Common myeloid progenitor, CD34-positive (primary cell): ENCODE results near the gene PLXNA4.

Source experiments
- CTCF ChIA-PET: fragments of 350-600 bp; sonication (Branson Sonifier 250); formaldehyde crosslinking; loops from one replicate; lab custom pipeline; 2021; ENCODE audit warnings: antibody characterized with exemption; lab: Charles Lee
- POLR2A ChIA-PET: fragments of 350-600 bp; sonication (Branson Sonifier 250); formaldehyde crosslinking; loops from one replicate; lab custom pipeline; 2021; ENCODE audit warnings: antibody characterized with exemption; lab: Charles Lee
- DNase-seq, 3 donors: peaks; one replicate each; pipeline versions ENCODE4 v3.0.0 to v3.0.0-alpha.2; 2013
- H3K27ac ChIP-seq, 2 experiments: 1 replicate in 1 of 2; 2 replicates in 1 of 2; pipeline ENCODE4 v1.7.0; 2013; ENCODE audit warnings: inconsistent platforms in 2 of 2, low read length in 2 of 2, mild to moderate bottlenecking in 2 of 2, low read depth in 1 of 2, moderate library complexity in 1 of 2; ENCODE audit not compliant: severe bottlenecking in 2 of 2, insufficient read depth in 1 of 2, poor library complexity in 1 of 2
- H3K27me3 ChIP-seq, 5 experiments: replicated peaks in 2 of 5; 1 replicate in 3 of 5; 2 replicates in 2 of 5; pipeline versions ENCODE4 v1.6.1 to v1.7.0; 2013; ENCODE audit warnings: low read length in 4 of 5, mild to moderate bottlenecking in 2 of 5, moderate library complexity in 2 of 5, inconsistent platforms in 1 of 5; ENCODE audit not compliant: insufficient read depth in 5 of 5, control insufficient read depth in 4 of 5
- H3K36me3 ChIP-seq, 4 experiments: 1 replicate in 2 of 4; 2 replicates in 2 of 4; pipeline versions ENCODE4 v1.6.1 to v1.7.0; 2013; ENCODE audit warnings: low read length in 3 of 4, control low read depth in 1 of 4, mild to moderate bottlenecking in 1 of 4; ENCODE audit not compliant: control insufficient read depth in 4 of 4, insufficient read depth in 4 of 4
- H3K4me1 ChIP-seq, 4 experiments: 1 replicate in 3 of 4; 2 replicates in 1 of 4; pipeline versions ENCODE4 v1.6.1 to v1.7.1; 2013; ENCODE audit warnings: low read length in 3 of 4, mild to moderate bottlenecking in 3 of 4, control low read depth in 1 of 4, inconsistent platforms in 1 of 4, moderate library complexity in 1 of 4; ENCODE audit not compliant: control insufficient read depth in 4 of 4, insufficient read depth in 4 of 4; ENCODE audit errors: control extremely low read depth in 1 of 4
- H3K4me3 ChIP-seq, 7 experiments: 1 replicate in 4 of 7; 2 replicates in 3 of 7; pipeline versions ENCODE4 v1.5.1 to v1.7.0; 2013; ENCODE audit warnings: mild to moderate bottlenecking in 7 of 7, low read length in 6 of 7, moderate library complexity in 6 of 7, inconsistent platforms in 2 of 7, low read depth in 2 of 7, control low read depth in 1 of 7; ENCODE audit not compliant: insufficient read depth in 4 of 7, control insufficient read depth in 1 of 7; ENCODE audit errors: extremely low read depth in 1 of 7
- H3K9me3 ChIP-seq, 5 experiments: 1 replicate in 4 of 5; 2 replicates in 1 of 5; pipeline versions ENCODE4 v1.6.1 to v1.7.1; 2013; ENCODE audit warnings: low read length in 4 of 5, mild to moderate bottlenecking in 2 of 5, inconsistent platforms in 1 of 5, low read depth in 1 of 5, moderate library complexity in 1 of 5; ENCODE audit not compliant: control insufficient read depth in 4 of 5, insufficient read depth in 2 of 5; ENCODE audit errors: control extremely low read depth in 1 of 5
- WGBS: methylation state at CpG from one replicate; pipeline ENCODE4 v1.1.5; 2013; ENCODE audit not compliant: insufficient coverage; 5-methylcytosine and 5-hydroxymethylcytosine counted together

Gene PLXNA4

DNA sequence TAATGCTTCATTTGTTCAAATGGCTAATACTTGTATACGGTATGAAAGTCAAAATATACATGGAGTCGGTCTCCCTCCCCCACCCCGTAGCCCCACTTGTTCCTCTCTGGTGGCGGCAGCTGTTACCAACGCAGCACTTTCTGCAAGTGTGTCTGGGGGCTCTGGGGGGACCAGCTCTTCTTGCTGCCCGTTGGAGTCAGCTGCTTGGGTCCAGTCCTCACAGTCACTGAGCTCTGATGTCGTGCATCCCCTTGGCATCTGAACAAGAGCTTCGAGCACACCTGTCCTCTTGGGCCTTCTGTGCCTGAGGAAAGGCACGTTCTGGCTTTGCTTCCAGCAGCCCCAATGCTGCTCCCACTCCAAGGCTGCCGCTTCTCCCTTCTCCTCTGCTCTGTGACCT is 493.1 kb downstream of the PLXNA4 start:
- no peak overlapping the region for H3K4me3 ChIP-seq
- POLR2A ChIA-PET, result interaction anchor here (0.6 kb wide), 1 partner anchor 29 kb away, joined by 3 read pairs; no protein-coding TSS in a partner anchor
- H3K27me3 ChIP-seq, result peaks cover 0 to 15% (median 6%) of the 10 kb centered on the region in 5 experiments
- H3K27ac ChIP-seq, result no peak overlapping the region
- H3K9me3 ChIP-seq, result no peaks in the 10 kb centered on the region
- CTCF ChIA-PET, result no interaction called here
- no peak for DNase-seq
- H3K4me1 ChIP-seq, result no peaks in the 10 kb centered on the region
- 91% methylated on average over 10 of the region's 10 CpGs for WGBS
- H3K36me3 ChIP-seq, result no peaks in the 10 kb centered on the region

DNA sequence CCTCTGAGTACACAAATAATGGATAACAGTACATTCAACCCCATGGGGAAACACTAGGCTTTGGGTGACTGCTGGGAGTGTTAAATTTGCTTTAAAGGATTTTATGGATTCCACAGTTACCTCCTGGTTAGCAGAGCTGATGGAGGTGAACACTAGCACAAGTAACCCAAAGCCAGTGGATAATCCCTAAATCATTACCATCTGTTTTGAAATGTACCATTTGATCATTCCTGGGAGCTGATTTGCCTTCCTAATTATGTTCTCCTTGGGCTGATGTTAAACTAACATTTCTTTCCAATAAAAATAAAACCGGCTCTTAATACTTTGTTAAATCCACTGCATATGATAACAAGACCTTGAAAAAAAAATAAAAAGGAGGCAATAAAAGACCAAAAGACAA is 493.9 kb downstream of the PLXNA4 start:
- ChIA-PET POLR2A (no interaction called here), CTCF (no interaction called here)
- H3K4me1 ChIP-seq, result no peaks in the 10 kb centered on the region
- no peak overlapping the region for H3K4me3 ChIP-seq
- no peaks in the 10 kb centered on the region for H3K36me3 ChIP-seq
- DNase-seq, result no peak
- no peaks in the 10 kb centered on the region for H3K9me3 ChIP-seq
- H3K27ac ChIP-seq, result no peak overlapping the region
- no CpG with 5 or more reads among the region's 1 CpG for WGBS
- H3K27me3 ChIP-seq, result peaks cover 0 to 16% (median 6%) of the 10 kb centered on the region in 5 experiments

DNA sequence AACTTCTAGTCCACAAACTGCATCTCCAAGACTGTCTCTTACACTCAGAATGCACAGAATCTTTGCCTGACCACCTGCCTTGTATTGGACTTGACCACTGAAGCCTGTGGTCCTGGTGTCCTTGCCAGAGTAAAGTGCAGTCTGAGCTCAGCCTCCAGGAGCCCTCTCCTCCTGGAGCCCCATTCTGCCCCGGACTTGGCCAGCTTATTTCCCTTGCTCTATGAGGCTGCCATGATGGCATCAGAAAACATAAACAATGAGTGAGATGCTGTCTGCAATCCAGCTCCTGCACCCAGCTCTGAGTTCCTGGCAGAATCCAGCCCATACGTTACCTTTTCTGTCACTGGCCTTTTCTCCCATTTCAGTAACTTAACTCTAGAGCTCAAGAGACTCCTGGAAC is 494.6 kb downstream of the PLXNA4 start:
- CTCF ChIA-PET, result no interaction called here
- 95% methylated on average over 2 of the region's 2 CpGs for WGBS

DNA sequence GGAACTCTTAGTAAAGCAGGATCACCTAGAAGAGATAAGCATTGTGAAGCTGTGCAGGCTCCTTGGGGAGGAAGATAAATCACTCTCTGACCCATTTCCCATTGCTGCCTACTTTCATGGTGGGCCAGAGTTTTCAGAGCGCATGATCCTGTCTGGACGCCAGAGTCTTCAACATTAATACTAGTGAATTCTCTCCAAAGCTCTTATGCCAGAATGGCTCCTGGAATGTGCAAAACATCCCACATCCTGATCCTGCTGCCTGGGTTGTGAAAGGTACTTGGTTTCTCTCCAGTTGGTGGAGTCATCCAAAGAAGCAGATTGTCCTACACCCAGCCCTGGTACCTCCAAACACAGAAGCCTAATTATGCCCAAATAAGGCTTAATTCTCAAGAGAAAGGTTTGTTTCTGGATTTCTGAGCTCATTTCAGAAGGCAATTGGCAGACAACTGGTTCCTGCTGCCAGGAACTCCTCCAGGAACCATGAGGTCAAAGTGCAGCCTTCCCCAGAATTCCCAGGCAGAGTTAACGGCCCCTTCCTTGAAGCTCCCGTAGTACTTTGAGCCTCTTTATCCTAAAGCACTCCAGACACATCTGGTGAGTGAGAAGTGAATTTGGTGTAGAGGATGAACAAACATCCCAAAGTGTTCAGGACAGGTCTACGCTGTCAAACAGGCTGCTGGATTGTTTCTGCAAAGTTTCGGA is 495.2 kb downstream of the PLXNA4 start:
- H3K27ac ChIP-seq, result no peak overlapping the region
- ChIA-PET POLR2A (no interaction called here), CTCF (no interaction called here)
- WGBS, result 100% methylated on average over 4 of the region's 6 CpGs
- H3K27me3 ChIP-seq, result peaks cover 0 to 27% (median 6%) of the 10 kb centered on the region in 5 experiments
- no peak overlapping the region for H3K4me3 ChIP-seq
- peaks cover 0 to 3% (median 0%) of the 10 kb centered on the region in 4 experiments for H3K4me1 ChIP-seq
- no peaks in the 10 kb centered on the region for H3K36me3 ChIP-seq
- no peaks in the 10 kb centered on the region for H3K9me3 ChIP-seq
- DNase-seq, result no peak

More for the DNA sequence above, 494.6 kb downstream of the PLXNA4 start:
- Histone ChIP-seq H3K27ac (no peak overlapping the region), H3K4me1 (no peaks in the 10 kb centered on the region), H3K4me3 (no peak overlapping the region), H3K27me3 (peaks cover 0 to 21% (median 6%) of the 10 kb centered on the region in 5 experiments), H3K36me3 (no peaks in the 10 kb centered on the region), H3K9me3 (no peaks in the 10 kb centered on the region)
- POLR2A ChIA-PET, result no interaction called here
- no peak for DNase-seq

DNA sequence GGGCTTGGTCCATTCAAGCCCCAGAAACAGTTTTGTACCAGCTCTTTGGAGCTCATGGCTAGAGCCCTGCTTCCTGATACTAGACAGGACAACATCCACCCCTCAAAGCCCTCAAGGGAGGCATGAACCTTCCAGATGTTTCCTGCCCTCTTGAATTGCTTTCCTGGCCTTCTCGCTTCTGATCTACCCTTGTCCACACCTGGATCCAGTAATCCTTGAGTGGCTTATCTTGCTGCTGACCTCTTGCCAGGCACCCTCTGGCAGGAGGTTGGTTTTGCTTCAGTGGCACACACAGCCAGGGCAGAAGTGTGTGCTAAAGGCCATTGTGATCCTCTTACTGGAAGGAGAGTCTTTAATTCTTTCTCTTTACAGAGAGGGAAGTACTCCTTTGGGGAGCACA is 495.8 kb downstream of the PLXNA4 start:
- ChIA-PET POLR2A (no interaction called here), CTCF (no interaction called here)
- no peaks in the 10 kb centered on the region for H3K36me3 ChIP-seq
- H3K9me3 ChIP-seq, result no peaks in the 10 kb centered on the region
- WGBS, result 8% methylated on average over 1 of the region's 1 CpG
- H3K27ac ChIP-seq, result no peak overlapping the region
- no peak for DNase-seq
- peaks cover 0 to 32% (median 6%) of the 10 kb centered on the region in 5 experiments for H3K27me3 ChIP-seq
- peaks cover 0 to 3% (median 0%) of the 10 kb centered on the region in 4 experiments for H3K4me1 ChIP-seq
- H3K4me3 ChIP-seq, result no peak overlapping the region

DNA sequence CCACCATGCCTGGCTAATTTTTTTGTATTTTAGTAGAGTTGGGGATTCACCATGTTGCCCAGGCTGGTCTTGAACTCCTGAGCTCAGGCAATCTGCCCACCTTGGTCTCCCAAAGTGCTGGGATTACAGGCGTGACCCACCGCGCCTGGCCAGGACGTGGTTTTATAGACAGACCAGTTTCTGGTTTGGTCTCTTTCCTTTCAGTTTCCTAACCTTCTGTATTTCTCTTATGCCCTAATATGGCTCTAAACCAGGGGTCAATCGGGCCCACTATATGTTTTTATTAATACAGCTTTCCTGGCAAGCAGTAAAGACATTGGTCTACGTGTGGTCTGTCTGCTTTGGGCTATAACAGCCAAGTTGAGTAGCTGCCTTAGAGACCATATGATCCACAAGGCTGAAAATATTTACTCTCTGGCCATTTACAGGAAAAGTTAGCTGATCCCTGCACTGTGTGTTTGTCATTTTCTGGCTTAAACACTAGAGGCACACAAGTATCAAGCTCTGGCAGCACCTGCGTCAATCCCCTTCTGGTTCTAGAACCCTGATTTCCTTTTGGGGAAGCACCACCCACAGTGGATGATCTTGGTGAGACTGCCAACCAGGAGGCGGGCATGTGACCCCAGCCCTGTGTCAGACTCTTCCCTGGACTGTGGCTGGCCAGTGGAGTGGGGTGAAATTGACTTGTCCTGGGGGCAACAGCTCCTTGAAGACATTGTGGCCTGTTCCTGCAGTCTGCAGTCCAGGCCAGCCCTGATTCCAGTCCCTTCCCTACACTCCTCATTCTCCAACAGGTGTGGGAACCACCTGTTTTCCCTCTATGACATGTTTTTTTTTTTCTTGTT is 497.2 kb downstream of the PLXNA4 start:
- peaks cover 0 to 3% (median 0%) of the 10 kb centered on the region in 4 experiments for H3K4me1 ChIP-seq
- no peak for DNase-seq
- H3K9me3 ChIP-seq, result no peaks in the 10 kb centered on the region
- H3K36me3 ChIP-seq, result no peaks in the 10 kb centered on the region
- ChIA-PET POLR2A (no interaction called here), CTCF (no interaction called here)
- no peak overlapping the region for H3K27ac ChIP-seq
- 79% methylated on average over 8 of the region's 8 CpGs for WGBS
- no peak overlapping the region for H3K4me3 ChIP-seq
- peaks cover 0 to 40% (median 6%) of the 10 kb centered on the region in 5 experiments for H3K27me3 ChIP-seq
